ENCODE measurements around the gene SPPL2C.
"Not testable (repeated sequence)": the region's sequence is repeated elsewhere in the genome, so short reads cannot be mapped to it uniquely, and the experiment has no call there.

The SPPL2C gene

GRCh38 chr17:45851022-45851421 lies 6.3 kb downstream of the SPPL2C start:
- Histone ChIP-seq H3K4me2 (peak overlapping the region in 1 of 11 experiments; percentile 38; a peak in 1 of 22 replicates), H4K20me1 (peaks cover 0 to 39% (median 0%) of the 10 kb centered on the region in 11 experiments; a peak in 5 of 22 replicates), H3K9ac (no peak overlapping the region), H3K36me3 (no peaks in the 10 kb centered on the region), H3K27me3 (peaks cover 0 to 8% (median 0%) of the 10 kb centered on the region in 11 experiments; a peak in 2 of 22 replicates), H3K4me1 (peaks cover 0 to 8% (median 2%) of the 10 kb centered on the region in 10 experiments; a peak in 5 of 20 replicates), H3K9me3 (replicated peaks in 1 of 11) (no peaks in the 10 kb centered on the region), H3K27ac (no peak overlapping the region), H3K4me3 (no peak overlapping the region)
- no peak for TF ChIP-seq Cebpa-rat (IDR thresholded peaks at IDR 0.05)

GRCh38 chr17:45851464-45851863 lies 6.8 kb downstream of the SPPL2C start:
- Histone ChIP-seq H3K36me3 (no peaks in the 10 kb centered on the region), H3K4me3 (no peak overlapping the region), H3K27ac (no peak overlapping the region), H4K20me1 (peaks cover 0 to 35% (median 0%) of the 10 kb centered on the region in 11 experiments; a peak in 5 of 22 replicates), H3K4me2 (peak overlapping the region in 3 of 11 experiments; percentile 1 to 38 (median 15); a peak in 2 of 22 replicates), H3K9me3 (replicated peaks in 1 of 11) (no peaks in the 10 kb centered on the region), H3K9ac (no peak overlapping the region; a peak in 1 of 22 replicates), H3K4me1 (peaks cover 0 to 8% (median 2%) of the 10 kb centered on the region in 10 experiments; a peak in 5 of 20 replicates), H3K27me3 (peaks cover 0 to 8% (median 0%) of the 10 kb centered on the region in 11 experiments; a peak in 2 of 22 replicates)
- no peak for TF ChIP-seq Cebpa-rat (IDR thresholded peaks at IDR 0.05)

DNA sequence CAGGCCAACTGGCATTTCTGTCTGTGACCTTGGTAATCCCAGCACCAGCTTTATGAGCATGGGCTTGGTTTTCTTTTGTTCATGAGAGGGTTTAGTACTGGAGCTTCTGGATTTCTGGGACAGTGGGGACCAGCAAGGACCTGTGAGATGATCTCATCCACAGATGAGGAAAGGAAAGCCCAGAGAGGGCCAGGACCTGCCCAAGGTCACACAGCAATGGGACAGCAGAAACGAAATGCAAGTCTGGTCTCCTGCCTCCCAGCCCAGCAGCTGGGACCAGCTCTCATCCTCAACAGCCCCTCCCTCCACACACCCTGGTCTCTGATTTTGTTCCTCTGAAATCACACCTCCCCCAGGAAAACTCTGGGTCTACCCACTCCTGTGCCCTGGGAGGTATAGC lies 7.2 kb downstream of the SPPL2C start:
- Histone ChIP-seq H3K27me3 (peaks cover 0 to 8% (median 0%) of the 10 kb centered on the region in 11 experiments; a peak in 2 of 22 replicates), H3K4me2 (peak overlapping the region in 3 of 11 experiments; percentile 1 to 38 (median 15); a peak in 2 of 22 replicates), H3K9ac (no peak overlapping the region; a peak in 1 of 22 replicates), H3K4me1 (peaks cover 0 to 8% (median 2%) of the 10 kb centered on the region in 10 experiments; a peak in 5 of 20 replicates), H3K4me3 (no peak overlapping the region), H3K27ac (no peak overlapping the region), H4K20me1 (peaks cover 0 to 34% (median 0%) of the 10 kb centered on the region in 11 experiments; a peak in 5 of 22 replicates), H3K9me3 (replicated peaks in 1 of 11) (no peaks in the 10 kb centered on the region), H3K36me3 (no peaks in the 10 kb centered on the region)
- TF ChIP-seq Cebpa-rat (IDR thresholded peaks at IDR 0.05) = no peak

DNA sequence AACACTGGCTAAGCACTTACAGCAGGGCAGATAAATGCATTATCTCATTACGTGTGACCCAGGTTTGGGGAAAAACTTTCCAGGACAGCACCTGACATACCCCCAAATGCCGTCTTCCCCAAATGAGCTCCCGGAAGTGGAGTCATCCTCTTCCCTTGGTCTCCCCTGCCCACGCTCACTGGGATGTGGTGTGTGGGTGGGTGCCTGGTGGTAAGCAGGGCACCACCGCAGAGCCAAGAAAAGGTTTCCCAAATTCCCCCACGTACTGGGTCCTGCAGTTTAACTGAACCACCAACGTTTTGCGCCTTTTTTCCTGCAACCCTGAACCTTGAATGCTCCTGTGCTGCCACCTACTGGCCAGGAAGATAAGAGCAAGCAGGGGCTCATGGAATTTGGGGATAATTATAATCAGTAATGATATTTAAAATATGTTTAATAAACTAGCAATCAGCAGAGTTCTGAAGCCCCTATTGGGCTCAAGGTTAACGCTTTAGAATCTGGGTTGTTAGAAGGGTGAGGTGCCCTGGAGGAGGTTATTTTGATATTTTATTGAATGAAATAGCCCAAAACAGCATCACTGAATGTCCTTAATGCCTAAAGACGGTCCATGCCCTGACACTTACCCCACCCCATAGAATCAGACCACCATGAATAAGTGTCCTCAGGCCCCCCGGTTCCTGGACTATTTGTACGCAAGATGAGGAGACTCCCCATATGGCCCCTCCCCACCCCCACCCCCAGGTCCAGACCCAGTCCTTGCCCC lies 8.0 kb downstream of the SPPL2C start:
- Histone ChIP-seq H3K9me3 (replicated peaks in 1 of 11) (no peaks in the 10 kb centered on the region), H4K20me1 (peaks cover 0 to 34% (median 0%) of the 10 kb centered on the region in 11 experiments; a peak in 5 of 22 replicates), H3K27ac (no peak overlapping the region), H3K4me2 (peak overlapping the region in 6 of 11 experiments; percentile 9 to 49 (median 20); a peak in 5 of 22 replicates), H3K9ac (no peak overlapping the region), H3K4me3 (no peak overlapping the region), H3K36me3 (no peaks in the 10 kb centered on the region), H3K4me1 (peaks cover 0 to 8% (median 2%) of the 10 kb centered on the region in 10 experiments; a peak in 5 of 20 replicates), H3K27me3 (peaks cover 0 to 8% (median 0%) of the 10 kb centered on the region in 11 experiments; a peak in 2 of 22 replicates)
- TF ChIP-seq Cebpa-rat (IDR thresholded peaks at IDR 0.05) = no peak

GRCh38 chr17:45854209-45854608 lies 9.5 kb downstream of the SPPL2C start:
- no peak overlapping the region for H3K9ac ChIP-seq
- H3K4me3 ChIP-seq = no peak overlapping the region
- H3K27ac ChIP-seq = no peak overlapping the region
- peaks cover 0 to 8% (median 0%) of the 10 kb centered on the region in 11 experiments; a peak in 2 of 22 replicates for H3K27me3 ChIP-seq
- no peaks in the 10 kb centered on the region for H3K36me3 ChIP-seq
- H3K4me1 ChIP-seq = peaks cover 0 to 8% (median 2%) of the 10 kb centered on the region in 10 experiments; a peak in 5 of 20 replicates
- H3K9me3 ChIP-seq (replicated peaks in 1 of 11) = no peaks in the 10 kb centered on the region
- TF ChIP-seq Cebpa-rat (IDR thresholded peaks at IDR 0.05) = no peak
- H3K4me2 ChIP-seq = no peak overlapping the region
- H4K20me1 ChIP-seq = peaks cover 0 to 28% (median 0%) of the 10 kb centered on the region in 11 experiments; a peak in 6 of 22 replicates

DNA sequence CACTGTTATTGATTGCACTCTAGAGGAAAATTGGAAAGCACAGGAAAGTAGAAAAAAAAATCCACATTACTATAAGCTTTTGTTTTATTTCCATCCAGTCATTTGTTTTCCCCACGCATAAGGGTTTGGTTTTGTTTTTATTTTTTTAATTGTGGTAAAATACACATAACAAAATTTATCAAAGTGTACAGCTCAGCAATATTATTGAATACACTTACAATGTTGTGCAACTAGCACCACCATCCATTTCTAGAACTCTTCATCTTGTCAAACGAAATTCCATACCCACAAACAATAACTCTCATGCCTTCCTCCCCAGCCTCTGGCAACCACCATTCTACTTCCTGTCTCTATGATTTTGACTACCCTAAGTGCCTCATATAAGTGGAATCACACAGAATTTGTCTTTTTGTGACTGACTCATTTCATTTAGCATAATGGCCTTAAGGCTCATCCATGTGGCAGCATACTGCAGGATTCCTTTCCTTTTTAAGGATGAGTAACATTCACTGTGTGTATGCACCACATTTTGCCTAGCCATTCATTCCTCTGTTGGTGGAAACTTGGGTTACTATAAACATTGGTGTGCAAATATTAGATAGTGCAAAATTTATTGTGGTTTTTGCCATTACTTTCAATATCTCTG lies 11.1 kb downstream of the SPPL2C start:
- no peak overlapping the region for H3K27ac ChIP-seq
- H3K9me3 ChIP-seq (replicated peaks in 1 of 11) = no peaks in the 10 kb centered on the region
- no peaks in the 10 kb centered on the region for H3K36me3 ChIP-seq
- no peak overlapping the region for H3K9ac ChIP-seq
- no peak overlapping the region for H3K4me2 ChIP-seq
- peaks cover 0 to 8% (median 2%) of the 10 kb centered on the region in 10 experiments; a peak in 5 of 20 replicates for H3K4me1 ChIP-seq
- H3K27me3 ChIP-seq = peaks cover 0 to 8% (median 0%) of the 10 kb centered on the region in 11 experiments; a peak in 2 of 22 replicates
- TF ChIP-seq Cebpa-rat (IDR thresholded peaks at IDR 0.05) = no peak
- H3K4me3 ChIP-seq = no peak overlapping the region
- H4K20me1 ChIP-seq = peaks cover 0 to 24% (median 0%) of the 10 kb centered on the region in 11 experiments; a peak in 4 of 22 replicates

DNA sequence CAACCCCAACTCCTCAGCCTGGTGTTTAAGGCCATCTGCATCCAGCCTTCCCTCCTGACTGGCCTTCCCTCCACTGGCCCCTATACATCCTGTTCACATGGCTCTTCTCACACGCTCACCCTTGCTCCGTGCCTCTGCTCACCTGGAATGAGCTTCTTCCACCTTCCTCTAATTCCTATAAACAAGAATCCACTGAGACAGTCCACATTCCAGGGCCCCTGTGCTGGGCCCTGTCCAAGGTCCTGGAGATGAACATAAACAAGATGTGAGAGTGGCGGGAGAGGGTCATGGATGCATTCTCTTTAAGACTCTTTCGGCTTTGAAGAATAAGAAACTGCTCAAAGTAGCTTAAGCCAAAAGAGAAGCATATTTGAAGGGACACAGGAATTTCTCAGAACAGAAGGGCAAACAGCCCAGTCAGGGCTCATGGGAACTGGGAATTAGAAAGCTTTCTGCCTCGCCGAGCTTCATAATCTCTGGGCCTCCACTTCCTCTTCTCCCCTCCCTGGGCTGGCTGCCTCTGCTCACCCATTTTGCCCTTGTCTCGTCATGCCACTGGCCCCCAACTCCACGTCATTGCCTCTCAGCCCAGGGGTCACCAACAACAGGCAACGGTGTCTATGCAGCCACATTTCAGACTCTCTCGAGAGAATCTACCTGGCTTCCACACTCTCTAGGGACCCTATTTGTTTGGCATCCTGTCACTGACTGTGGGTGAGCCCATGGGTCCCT lies 13.5 kb downstream of the SPPL2C start:
- H3K4me1 ChIP-seq = peaks cover 0 to 1% (median 0%) of the 10 kb centered on the region in 10 experiments; a peak in 1 of 20 replicates
- TF ChIP-seq Cebpa-rat (IDR thresholded peaks at IDR 0.05) = no peak
- peaks cover 0 to 10% (median 0%) of the 10 kb centered on the region in 11 experiments; a peak in 2 of 22 replicates for H4K20me1 ChIP-seq
- H3K36me3 ChIP-seq = no peaks in the 10 kb centered on the region
- no peak overlapping the region for H3K9ac ChIP-seq
- H3K4me2 ChIP-seq = no peak overlapping the region
- no peak overlapping the region for H3K4me3 ChIP-seq
- H3K27ac ChIP-seq = no peak overlapping the region
- H3K9me3 ChIP-seq (replicated peaks in 1 of 11) = peaks cover 0 to 12% (median 4%) of the 10 kb centered on the region in 11 experiments; a peak in 8 of 22 replicates
- H3K27me3 ChIP-seq = no peaks in the 10 kb centered on the region

- Histone ChIP-seq H3K4me3 (no peak overlapping the region), H3K9ac (no peak overlapping the region), H3K9me3 (replicated peaks in 1 of 11) (peaks cover 0 to 12% (median 4%) of the 10 kb centered on the region in 11 experiments; a peak in 8 of 22 replicates), H3K27ac (no peak overlapping the region), H3K4me2 (no peak overlapping the region), H4K20me1 (no peaks in the 10 kb centered on the region; a peak in 2 of 22 replicates), H3K4me1 (no peaks in the 10 kb centered on the region), H3K36me3 (no peaks in the 10 kb centered on the region), H3K27me3 (no peaks in the 10 kb centered on the region)
- TF ChIP-seq Cebpa-rat (IDR thresholded peaks at IDR 0.05) = no peak
These were observed 16.5 kb downstream of the SPPL2C start for GRCh38 chr17:45861165-45861564.

- not testable (repeated sequence) for H3K9ac ChIP-seq, H3K27me3 ChIP-seq, H3K4me1 ChIP-seq, H3K4me3 ChIP-seq, H4K20me1 ChIP-seq, H3K4me2 ChIP-seq, H3K36me3 ChIP-seq, H3K27ac ChIP-seq
- peaks cover 0 to 12% (median 4%) of the 10 kb centered on the region in 11 experiments; a peak in 8 of 22 replicates for H3K9me3 ChIP-seq (replicated peaks in 1 of 11)
These were observed 17.4 kb downstream of the SPPL2C start for GRCh38 chr17:45862127-45862526.

Measured in BLaER1 treated with 17β-estradiol and CSF1 and Interleukin-3, amounts not matched to agents 10 nM and 100 nM (cell line).